HEK293T (cell line): Measurements from ENCODE around the gene LIPC.

Source experiments
- LEF1 ChIP-seq: fragments of 450-650 bp; IDR thresholded peaks from 2 replicates; pipeline ENCODE4 v1.6.1; 2017; ENCODE audit warnings: mild to moderate bottlenecking, borderline replicate concordance
- ZNF384 ChIP-seq: fragments of 450-650 bp; IDR thresholded peaks from 2 replicates; pipeline ENCODE4 v1.6.1; 2016

DNA sequence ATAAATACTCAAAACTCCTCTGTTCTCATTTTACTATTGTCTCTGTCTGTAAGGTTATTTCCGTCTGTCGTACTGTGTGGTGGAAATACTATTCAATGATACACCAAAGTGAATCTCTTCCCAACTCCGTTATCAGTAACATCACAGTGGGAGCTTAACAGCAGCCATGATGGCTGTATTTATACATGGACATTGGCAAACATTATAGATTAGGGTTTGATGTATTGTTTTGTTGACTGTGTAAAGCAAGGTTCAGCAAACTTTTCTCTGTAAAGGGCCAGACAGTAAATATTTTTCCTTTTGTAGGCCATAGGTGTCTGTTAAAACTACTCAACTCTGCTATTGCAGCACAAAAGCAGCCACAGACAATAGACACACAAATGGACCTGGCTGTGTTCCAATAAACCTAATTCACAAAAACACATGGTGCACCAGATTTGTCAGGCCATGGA is 23.2 kb downstream of the LIPC start:
- no peak for TF ChIP-seq ZNF384
- TF ChIP-seq LEF1, result no peak
